NT2/D1 (cell line): ENCODE results near the gene SHISAL1.

Experiments
- DNase-seq: peaks from one replicate; pipeline ENCODE4 v3.0.0-alpha.2; 2011; ENCODE audit warnings: low read depth, low spot score
- H3K27me3 ChIP-seq: 2 replicates; pipeline ENCODE4 v1.6.0; 2011; ENCODE audit warnings: mild to moderate bottlenecking; ENCODE audit not compliant: insufficient read length, insufficient read depth
- H3K36me3 ChIP-seq: 2 replicates; pipeline ENCODE4 v1.6.1; 2011; ENCODE audit warnings: mild to moderate bottlenecking, low read length, mixed read lengths; ENCODE audit not compliant: insufficient read depth, insufficient read length
- H3K4me1 ChIP-seq: 2 replicates; pipeline ENCODE4 v1.5.1; 2011; ENCODE audit not compliant: insufficient read depth, insufficient read length
- H3K4me3 ChIP-seq: 2 replicates; pipeline ENCODE4 v1.5.1; 2011; ENCODE audit warnings: low read depth; ENCODE audit not compliant: insufficient read length
- H3K9ac ChIP-seq: 2 replicates; pipeline ENCODE4 v1.6.0; 2011; ENCODE audit warnings: low read depth; ENCODE audit not compliant: insufficient read length
- H3K9me3 ChIP-seq: 2 replicates; pipeline ENCODE4 v1.5.1; 2011; ENCODE audit warnings: mild to moderate bottlenecking, low read length; ENCODE audit not compliant: insufficient read depth
- SUZ12 ChIP-seq: IDR thresholded peaks from 2 replicates; pipeline ENCODE4 v1.6.1; 2011; ENCODE audit not compliant: insufficient read length, insufficient read depth; ENCODE audit errors: extremely low read depth
- YY1 ChIP-seq: IDR thresholded peaks from 2 replicates; pipeline ENCODE4 v1.6.1; 2011; ENCODE audit not compliant: insufficient read length, insufficient read depth
- ZNF274 ChIP-seq: IDR thresholded peaks from 2 replicates; pipeline ENCODE4 v1.6.1; 2011; ENCODE audit warnings: mild to moderate bottlenecking, low read depth, low read length

Gene SHISAL1

GRCh38 chr22:44196731-44197131, 116.0 kb downstream of the SHISAL1 start:
- peaks cover 7% of the 10 kb centered on the region for H3K4me1 ChIP-seq
- H3K36me3 ChIP-seq, result no peaks in the 10 kb centered on the region
- no peak for DNase-seq

GRCh38 chr22:44196241-44196640, 116.5 kb downstream of the SHISAL1 start:
- TF ChIP-seq ZNF274, result no peak
- TF ChIP-seq SUZ12, result no peak
- TF ChIP-seq YY1, result no peak

More at GRCh38 chr22:44196731-44197131, 116.0 kb downstream of the SHISAL1 start:
- Histone ChIP-seq H3K9ac (no peak overlapping the region), H3K9me3 (no peaks in the 10 kb centered on the region), H3K4me3 (no peak overlapping the region), H3K27me3 (no peaks in the 10 kb centered on the region)
- no peak for TF ChIP-seq ZNF274
- TF ChIP-seq SUZ12, result no peak
- TF ChIP-seq YY1, result no peak

GRCh38 chr22:44195189-44195871, 117.4 kb downstream of the SHISAL1 start:
- DNase-seq, result no peak
- no peaks in the 10 kb centered on the region for H3K9me3 ChIP-seq
- peaks cover 12% of the 10 kb centered on the region for H3K4me1 ChIP-seq
- H3K9ac ChIP-seq, result no peak overlapping the region
- no peaks in the 10 kb centered on the region for H3K27me3 ChIP-seq
- TF ChIP-seq YY1 (no peak), SUZ12 (no peak), ZNF274 (no peak)
- no peak overlapping the region for H3K4me3 ChIP-seq
- H3K36me3 ChIP-seq, result no peaks in the 10 kb centered on the region

More at GRCh38 chr22:44196241-44196640, 116.5 kb downstream of the SHISAL1 start:
- Histone ChIP-seq H3K4me3 (no peak overlapping the region), H3K27me3 (no peaks in the 10 kb centered on the region), H3K9me3 (no peaks in the 10 kb centered on the region), H3K36me3 (no peaks in the 10 kb centered on the region), H3K9ac (no peak overlapping the region), H3K4me1 (peaks cover 7% of the 10 kb centered on the region)
- DNase-seq, result no peak

- H3K4me3 ChIP-seq, result no peak overlapping the region
- no peak for DNase-seq
- TF ChIP-seq ZNF274 (no peak), YY1 (no peak), SUZ12 (no peak)
- H3K36me3 ChIP-seq, result no peaks in the 10 kb centered on the region
- no peaks in the 10 kb centered on the region for H3K27me3 ChIP-seq
- no peaks in the 10 kb centered on the region for H3K9me3 ChIP-seq
- H3K4me1 ChIP-seq, result peaks cover 12% of the 10 kb centered on the region
- no peak overlapping the region for H3K9ac ChIP-seq
These were observed 118.2 kb downstream of the SHISAL1 start for GRCh38 chr22:44194569-44194968.
